ENCODE results near the gene HOXB1. TPM values are rescaled to one million over a fixed set of nuclear protein-coding genes. Genes with fewer than 3 reads are reported as not detected.

The HOXB1 gene
- polyA plus RNA-seq, 1 experiment = not detected

- Histone ChIP-seq H3K36me3 (ENCODE audit: control insufficient read depth, insufficient read depth, low read length) (no peaks in the 10 kb centered on the region), H3K4me3 (ENCODE audit: low read depth, low read length) (no peak overlapping the region), H3K27me3 (ENCODE audit: control insufficient read depth, insufficient read depth, low read length) (no peaks in the 10 kb centered on the region)
- ChIA-PET CTCF (interaction anchor here (0.6 to 1.3 kb wide), 2 partner anchors 39 to 50 kb away, joined by 3 to 4 read pairs; no protein-coding TSS in a partner anchor), POLR2A (no interaction called here)
- TF ChIP-seq CTCF (IDR thresholded peaks at IDR 0.05; ENCODE audit: insufficient read depth, low read depth, low read length) = no peak
- DNase-seq (ENCODE audit: low read depth) = no peak
These were observed 33.7 kb downstream of the HOXB1 start for GRCh38 chr17:48497103-48497502.

- TF ChIP-seq CTCF (IDR thresholded peaks at IDR 0.05; ENCODE audit: insufficient read depth, low read depth, low read length) = no peak
- H3K4me3 ChIP-seq (ENCODE audit: low read depth, low read length) = no peak overlapping the region
- ChIA-PET POLR2A (interaction anchor here (0.6 kb wide), 1 partner anchor 82 kb away, joined by 5 read pairs; no protein-coding TSS in a partner anchor), CTCF (interaction anchor here (1.2 kb wide), 2 partner anchors 9 to 12 kb away, joined by 4 to 5 read pairs; no protein-coding TSS in a partner anchor)
- DNase-seq (ENCODE audit: low read depth) = no peak
- no peaks in the 10 kb centered on the region for H3K36me3 ChIP-seq (ENCODE audit: control insufficient read depth, insufficient read depth, low read length)
- peaks cover 1% of the 10 kb centered on the region; the same call in 1 of the 2 replicates for H3K27me3 ChIP-seq (ENCODE audit: control insufficient read depth, insufficient read depth, low read length)
These were observed 36.5 kb downstream of the HOXB1 start for GRCh38 chr17:48494335-48494734.

GRCh38 chr17:48492401-48493298, 38.2 kb downstream of the HOXB1 start:
- Histone ChIP-seq H3K4me3 (ENCODE audit: low read depth, low read length) (no peak overlapping the region), H3K27me3 (ENCODE audit: control insufficient read depth, insufficient read depth, low read length) (peaks cover 1% of the 10 kb centered on the region; the same call in 1 of the 2 replicates), H3K36me3 (ENCODE audit: control insufficient read depth, insufficient read depth, low read length) (no peaks in the 10 kb centered on the region)
- ChIA-PET POLR2A (no interaction called here), CTCF (interaction anchor here (0.7 to 2.5 kb wide), 26 partner anchors 8 to 341 kb away, joined by 3 to 18 read pairs (median 4); partner anchors contain the start of gene HOXB5)
- peak; percentile 71 for TF ChIP-seq CTCF (IDR thresholded peaks at IDR 0.05; ENCODE audit: insufficient read depth, low read depth, low read length)
- DNase-seq (ENCODE audit: low read depth) = no peak

- peaks cover 1% of the 10 kb centered on the region; the same call in 1 of the 2 replicates for H3K27me3 ChIP-seq (ENCODE audit: control insufficient read depth, insufficient read depth, low read length)
- H3K4me3 ChIP-seq (ENCODE audit: low read depth, low read length) = no peak overlapping the region
- CTCF ChIA-PET = interaction anchor here (0.7 to 2.5 kb wide), 15 partner anchors 9 to 110 kb away, joined by 3 to 18 read pairs (median 4); partner anchors contain the start of gene HOXB5
- POLR2A ChIA-PET = no interaction called here
- no peaks in the 10 kb centered on the region for H3K36me3 ChIP-seq (ENCODE audit: control insufficient read depth, insufficient read depth, low read length)
- no peak for TF ChIP-seq CTCF (IDR thresholded peaks at IDR 0.05; ENCODE audit: insufficient read depth, low read depth, low read length)
- no peak for DNase-seq (ENCODE audit: low read depth)
These were observed 39.1 kb downstream of the HOXB1 start for GRCh38 chr17:48491527-48492273.

- no peak for DNase-seq (ENCODE audit: low read depth)
- Histone ChIP-seq H3K36me3 (ENCODE audit: control insufficient read depth, insufficient read depth, low read length) (no peaks in the 10 kb centered on the region), H3K4me3 (ENCODE audit: low read depth, low read length) (no peak overlapping the region), H3K27me3 (ENCODE audit: control insufficient read depth, insufficient read depth, low read length) (peaks cover 1% of the 10 kb centered on the region; the same call in 1 of the 2 replicates)
- no peak for TF ChIP-seq CTCF (IDR thresholded peaks at IDR 0.05; ENCODE audit: insufficient read depth, low read depth, low read length)
- POLR2A ChIA-PET = no interaction called here
- CTCF ChIA-PET = no interaction called here
These were observed 40.3 kb downstream of the HOXB1 start for GRCh38 chr17:48490451-48490892.

All from BJ (cell line).